Breast epithelium (tissue), 4 donors: ENCODE measurements around the gene MRTFB. TPM values are rescaled to one million over a fixed set of nuclear protein-coding genes. Genes with fewer than 3 reads are reported as not detected.

ENCODE experiments used
- DNase-seq, 2 donors: peaks; one replicate each; pipeline ENCODE4 v3.0.0-alpha.2; 2019; ENCODE audit warnings: low spot score in 2 of 2
- H3K27ac ChIP-seq, 2 donors: fragments of 200-600 bp; sonication (generic) in 1 of 2; one replicate each; pipeline ENCODE4 v1.5.1; 2016 to 2019; ENCODE audit warnings: mild to moderate bottlenecking in 1 of 2
- H3K27me3 ChIP-seq, 2 donors: fragments of 200-600 bp; sonication (generic) in 1 of 2; one replicate each; pipeline versions ENCODE4 v1.5.1 to v1.6.0; 2017 to 2019; ENCODE audit warnings: control low read depth in 1 of 2, mild to moderate bottlenecking in 1 of 2
- H3K36me3 ChIP-seq: fragments of 200-600 bp; one replicate; pipeline ENCODE4 v1.5.1; 2019
- H3K4me1 ChIP-seq, 2 donors: fragments of 200-600 bp; sonication (generic); one replicate each; pipeline ENCODE4 v1.5.1; 2016 to 2019; ENCODE audit warnings: control low read depth in 1 of 2
- H3K4me3 ChIP-seq, 3 donors: fragments of 200-600 bp; sonication (generic); 1 replicate in 2 of 3; 2 replicates in 1 of 3; pipeline ENCODE4 v1.5.1; 2016 to 2019; ENCODE audit warnings: mild to moderate bottlenecking in 3 of 3, moderate library complexity in 2 of 3
- H3K9me3 ChIP-seq, 2 donors: fragments of 200-600 bp; sonication (generic) in 1 of 2; one replicate each; pipeline ENCODE4 v1.5.1; 2016 to 2019; ENCODE audit warnings: control low read depth in 1 of 2
- CTCF ChIP-seq, 3 donors: fragments of 450-650 bp; IDR thresholded peaks; one replicate each; pipeline ENCODE4 v1.5.1; 2016 to 2017; ENCODE audit warnings: antibody characterized with exemption in 3 of 3, mild to moderate bottlenecking in 3 of 3, moderate library complexity in 3 of 3
- POLR2A ChIP-seq: fragments of 450-650 bp; IDR thresholded peaks from one replicate; pipeline ENCODE4 v1.6.1; 2016; ENCODE audit warnings: antibody characterized with exemption, mild to moderate bottlenecking, moderate library complexity
- POLR2AphosphoS5 ChIP-seq, 3 donors: sonication (generic); formaldehyde crosslinking; IDR thresholded peaks; one replicate each; pipeline ENCODE4 v1.6.1; 2017; ENCODE audit warnings: antibody characterized with exemption in 3 of 3
- intact Hi-C: fragments of 100-400 bp; cut with DNase I; formaldehyde crosslinking; loops from one replicate; pipeline ENCODE4 v1.15.1; 2023; ENCODE audit warnings: low total_unique reads
- total RNA-seq, 3 donors: library from RNA; depleted of rRNA; stranded (reverse); fragments of >200 nt; gene quantifications; one replicate each; pipeline ENCODE4 v1.1.0, GENCODE V29; 2016

The MRTFB gene
- total RNA-seq, 3 donors from 2014 or later: 49.9 to 115 (median 83.6) TPM

DNA sequence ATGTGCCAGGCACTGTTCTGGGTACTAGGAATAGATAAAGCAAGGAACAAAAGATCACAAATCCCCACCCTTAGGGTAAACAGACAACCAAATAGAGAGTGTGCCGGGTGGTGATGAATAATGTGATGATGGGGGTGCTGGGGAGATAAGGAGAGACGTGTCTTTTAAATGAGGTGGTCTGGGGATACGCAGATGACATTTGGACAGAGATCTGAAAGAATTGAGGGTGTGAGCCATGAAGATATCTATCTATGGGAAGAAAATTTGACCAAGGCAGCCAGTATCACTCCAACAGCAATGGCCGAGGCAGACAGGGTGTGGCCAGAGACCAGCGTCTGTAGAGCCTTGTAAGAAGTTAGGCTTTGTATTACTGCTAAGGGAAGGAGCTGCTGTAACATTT lies 165.3 kb downstream of the MRTFB start:
- no peak overlapping the region for H3K4me3 ChIP-seq
- no peaks in the 10 kb centered on the region for H3K9me3 ChIP-seq
- H3K4me1 ChIP-seq: no peaks in the 10 kb centered on the region
- DNase-seq: no peak
- intact Hi-C loops: no loop called here
- H3K27ac ChIP-seq: no peak overlapping the region
- no peak for TF ChIP-seq POLR2A
- TF ChIP-seq POLR2AphosphoS5 (IDR thresholded peaks at IDR 0.05): no peak
- H3K36me3 ChIP-seq: no peaks in the 10 kb centered on the region
- no peaks in the 10 kb centered on the region for H3K27me3 ChIP-seq

- DNase-seq: no peak
- Histone ChIP-seq H3K4me3 (no peak overlapping the region), H3K27me3 (no peaks in the 10 kb centered on the region), H3K9me3 (no peaks in the 10 kb centered on the region), H3K27ac (no peak overlapping the region), H3K4me1 (no peaks in the 10 kb centered on the region), H3K36me3 (no peaks in the 10 kb centered on the region)
- intact Hi-C loops: no loop called here
- TF ChIP-seq POLR2AphosphoS5 (IDR thresholded peaks at IDR 0.05) (no peak), POLR2A (no peak), CTCF (IDR thresholded peaks at IDR 0.05) (no peak)
Measured at GRCh38 chr16:14238756-14239155, 167.6 kb downstream of the MRTFB start.

GRCh38 chr16:14239791-14240190 lies 168.7 kb downstream of the MRTFB start:
- no peaks in the 10 kb centered on the region for H3K36me3 ChIP-seq
- H3K27ac ChIP-seq: no peak overlapping the region
- no peak for TF ChIP-seq POLR2A
- no peaks in the 10 kb centered on the region for H3K9me3 ChIP-seq
- no peaks in the 10 kb centered on the region for H3K27me3 ChIP-seq
- no peaks in the 10 kb centered on the region for H3K4me1 ChIP-seq
- intact Hi-C loops: no loop called here
- DNase-seq: no peak
- no peak overlapping the region for H3K4me3 ChIP-seq

- H3K36me3 ChIP-seq: no peaks in the 10 kb centered on the region
- intact Hi-C loops: no loop called here
- H3K27ac ChIP-seq: peak overlapping the region in 1 of 2 donors; percentile 2
Measured at GRCh38 chr16:14240219-14240843, 169.2 kb downstream of the MRTFB start.

DNA sequence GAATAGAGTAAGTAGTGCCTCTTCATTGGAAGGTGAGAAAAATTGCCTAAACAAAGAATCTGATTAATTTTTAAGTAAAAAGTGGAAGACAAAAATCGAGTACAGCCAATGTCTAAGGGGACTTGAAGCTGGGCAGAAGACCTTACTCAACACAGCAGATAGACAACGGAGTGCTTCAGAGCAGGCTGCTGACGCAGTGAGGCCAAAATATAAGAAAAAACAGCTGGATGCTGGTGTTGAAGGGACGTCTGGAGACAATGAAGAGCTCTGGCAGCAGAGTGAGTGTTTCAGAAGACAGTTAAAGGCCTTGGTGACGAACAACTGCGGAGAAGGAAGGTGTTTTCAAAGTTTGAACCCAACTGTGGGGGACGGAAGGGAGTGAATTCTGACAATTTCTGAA lies 169.8 kb downstream of the MRTFB start:
- Histone ChIP-seq H3K4me1 (no peaks in the 10 kb centered on the region), H3K9me3 (no peaks in the 10 kb centered on the region), H3K27me3 (no peaks in the 10 kb centered on the region), H3K4me3 (no peak overlapping the region), H3K27ac (peak overlapping the region in 1 of 2 donors; percentile 2), H3K36me3 (no peaks in the 10 kb centered on the region)
- DNase-seq: no peak
- intact Hi-C loops: no loop called here
- TF ChIP-seq POLR2A (no peak), CTCF (IDR thresholded peaks at IDR 0.05) (no peak), POLR2AphosphoS5 (IDR thresholded peaks at IDR 0.05) (no peak)

More at GRCh38 chr16:14240219-14240843, 169.2 kb downstream of the MRTFB start:
- Histone ChIP-seq H3K4me1 (no peaks in the 10 kb centered on the region), H3K4me3 (no peak overlapping the region), H3K9me3 (no peaks in the 10 kb centered on the region), H3K27me3 (no peaks in the 10 kb centered on the region)
- no peak for DNase-seq
- TF ChIP-seq CTCF (IDR thresholded peaks at IDR 0.05): no peak
- TF ChIP-seq POLR2AphosphoS5 (IDR thresholded peaks at IDR 0.05): no peak
- no peak for TF ChIP-seq POLR2A

DNA sequence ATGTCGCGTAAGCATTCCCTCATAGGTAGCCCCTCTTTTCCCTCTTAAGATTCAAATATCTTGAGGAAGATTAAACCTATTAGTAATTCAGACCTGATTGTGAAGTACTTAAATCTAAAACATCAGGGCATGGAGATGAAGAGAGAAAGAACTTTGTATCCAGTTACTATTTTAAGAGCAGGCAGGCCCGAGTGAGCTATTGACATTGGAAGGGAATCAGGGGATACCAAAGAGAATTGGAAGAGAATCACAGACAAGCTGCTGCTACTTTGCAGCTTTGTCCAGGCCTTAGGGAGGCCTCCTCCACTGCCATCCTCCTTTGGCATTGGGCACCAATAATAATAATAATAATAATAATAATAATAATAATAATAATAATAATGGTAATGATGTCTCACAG lies 170.5 kb downstream of the MRTFB start:
- no peak overlapping the region for H3K4me3 ChIP-seq
- no peak overlapping the region for H3K27ac ChIP-seq
- intact Hi-C loops: no loop called here
- no peaks in the 10 kb centered on the region for H3K9me3 ChIP-seq
- no peaks in the 10 kb centered on the region for H3K4me1 ChIP-seq
- DNase-seq: no peak
- H3K27me3 ChIP-seq: no peaks in the 10 kb centered on the region
- no peak for TF ChIP-seq POLR2A
- peaks cover 3% of the 10 kb centered on the region for H3K36me3 ChIP-seq

- H3K36me3 ChIP-seq: peaks cover 9% of the 10 kb centered on the region
- intact Hi-C loops: no loop called here
Measured at GRCh38 chr16:14242769-14243168, 171.7 kb downstream of the MRTFB start.

More at GRCh38 chr16:14242769-14243168, 171.7 kb downstream of the MRTFB start:
- no peaks in the 10 kb centered on the region for H3K4me1 ChIP-seq
- H3K9me3 ChIP-seq: no peaks in the 10 kb centered on the region
- H3K27me3 ChIP-seq: no peaks in the 10 kb centered on the region
- DNase-seq: no peak
- H3K4me3 ChIP-seq: no peak overlapping the region
- no peak for TF ChIP-seq CTCF (IDR thresholded peaks at IDR 0.05)
- no peak for TF ChIP-seq POLR2A
- no peak for TF ChIP-seq POLR2AphosphoS5 (IDR thresholded peaks at IDR 0.05)
- no peak overlapping the region for H3K27ac ChIP-seq
